ENCODE results near the gene METTL8.

- TF ChIP-seq, protein P1, sequence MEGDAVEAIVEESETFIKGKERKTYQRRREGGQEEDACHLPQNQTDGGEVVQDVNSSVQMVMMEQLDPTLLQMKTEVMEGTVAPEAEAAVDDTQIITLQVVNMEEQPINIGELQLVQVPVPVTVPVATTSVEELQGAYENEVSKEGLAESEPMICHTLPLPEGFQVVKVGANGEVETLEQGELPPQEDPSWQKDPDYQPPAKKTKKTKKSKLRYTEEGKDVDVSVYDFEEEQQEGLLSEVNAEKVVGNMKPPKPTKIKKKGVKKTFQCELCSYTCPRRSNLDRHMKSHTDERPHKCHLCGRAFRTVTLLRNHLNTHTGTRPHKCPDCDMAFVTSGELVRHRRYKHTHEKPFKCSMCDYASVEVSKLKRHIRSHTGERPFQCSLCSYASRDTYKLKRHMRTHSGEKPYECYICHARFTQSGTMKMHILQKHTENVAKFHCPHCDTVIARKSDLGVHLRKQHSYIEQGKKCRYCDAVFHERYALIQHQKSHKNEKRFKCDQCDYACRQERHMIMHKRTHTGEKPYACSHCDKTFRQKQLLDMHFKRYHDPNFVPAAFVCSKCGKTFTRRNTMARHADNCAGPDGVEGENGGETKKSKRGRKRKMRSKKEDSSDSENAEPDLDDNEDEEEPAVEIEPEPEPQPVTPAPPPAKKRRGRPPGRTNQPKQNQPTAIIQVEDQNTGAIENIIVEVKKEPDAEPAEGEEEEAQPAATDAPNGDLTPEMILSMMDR (IDR thresholded peaks at IDR 0.05) = no peak
- no peak for TF ChIP-seq POLR2A (IDR thresholded peaks at IDR 0.05)
Observed at GRCh38 chr2:171319164-171319810, 114.5 kb downstream of the METTL8 start.
